Endothelial cell (in vitro differentiated cells): Measurements from ENCODE around the gene ARHGEF17. TPM values are rescaled to one million over a fixed set of nuclear protein-coding genes. Genes with fewer than 3 reads are reported as not detected.
A peak's percentile ranks its signal among the peaks of the same experiment; 100 is the strongest.

Experiments used
- DNase-seq: peaks from one replicate; pipeline ENCODE4 v3.0.0; 2021; ENCODE audit warnings: low spot score
- H3K27ac Mint-ChIP-seq: one replicate; pipeline ENCODE4 v1.8.0; 2021; ENCODE audit warnings: mixed read lengths, inconsistent platforms; ENCODE audit not compliant: unreplicated experiment
- H3K27me3 Mint-ChIP-seq: one replicate; pipeline ENCODE4 v1.8.0; 2021; ENCODE audit warnings: mild to moderate bottlenecking, moderate library complexity, mixed read lengths, inconsistent platforms; ENCODE audit not compliant: unreplicated experiment
- H3K36me3 Mint-ChIP-seq: one replicate; pipeline ENCODE4 v1.8.0; 2021; ENCODE audit warnings: mild to moderate bottlenecking, low read depth, mixed read lengths, inconsistent platforms; ENCODE audit not compliant: unreplicated experiment
- H3K4me1 Mint-ChIP-seq: one replicate; pipeline ENCODE4 v1.8.0; 2021; ENCODE audit warnings: mild to moderate bottlenecking, mixed read lengths, inconsistent platforms; ENCODE audit not compliant: unreplicated experiment
- H3K4me3 Mint-ChIP-seq: one replicate; pipeline ENCODE4 v1.8.0; 2021; ENCODE audit warnings: mild to moderate bottlenecking, mixed read lengths, inconsistent platforms; ENCODE audit not compliant: unreplicated experiment
- H3K9me3 Mint-ChIP-seq: one replicate; pipeline ENCODE4 v1.8.0; 2021; ENCODE audit warnings: mixed read lengths, inconsistent platforms; ENCODE audit not compliant: unreplicated experiment
- CTCF ChIP-seq: fragments of 200-600 bp; sonication (generic); IDR thresholded peaks from one replicate; pipeline ENCODE4 v1.5.0; 2021; ENCODE audit warnings: antibody characterized with exemption; ENCODE audit not compliant: unreplicated experiment
- total RNA-seq: library from RNA; stranded (reverse); fragmentation: NEBNext Ultra II Directional; extraction: Animal tissue kit (Norgen Biotek cat#: 25700); gene quantifications from one replicate; pipeline ENCODE4 v1.2.1, GENCODE V29; 2021; ENCODE audit not compliant: unreplicated experiment

Gene ARHGEF17
- total RNA-seq, 1 donor from 2014 or later = 93.3 TPM

DNA sequence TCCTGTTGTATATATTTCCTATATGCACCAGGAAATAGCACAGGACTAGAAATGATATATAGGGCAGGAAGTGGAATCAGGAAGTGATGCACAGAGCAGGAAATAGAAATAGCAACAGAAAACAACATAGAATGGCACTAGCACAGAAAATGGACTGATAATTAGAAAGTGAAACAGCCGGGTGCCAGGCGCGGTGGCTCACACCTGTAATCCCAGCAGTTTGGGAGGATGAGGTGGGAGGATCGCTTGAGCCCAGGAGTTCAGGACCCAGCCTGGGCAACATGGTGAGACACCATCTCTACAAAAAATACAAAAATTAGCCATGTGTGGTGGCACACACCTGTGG is 58.2 kb downstream of the ARHGEF17 start:
- peak overlapping the region; percentile 16 for H3K4me3 Mint-ChIP-seq
- peaks cover 30% of the 10 kb centered on the region for H3K36me3 Mint-ChIP-seq
- no peak for DNase-seq
- H3K4me1 Mint-ChIP-seq = peaks cover 20% of the 10 kb centered on the region
- TF ChIP-seq CTCF = no peak
- peaks cover 11% of the 10 kb centered on the region for H3K27me3 Mint-ChIP-seq
- H3K9me3 Mint-ChIP-seq = no peaks in the 10 kb centered on the region
- peak overlapping the region; percentile 82 for H3K27ac Mint-ChIP-seq

DNA sequence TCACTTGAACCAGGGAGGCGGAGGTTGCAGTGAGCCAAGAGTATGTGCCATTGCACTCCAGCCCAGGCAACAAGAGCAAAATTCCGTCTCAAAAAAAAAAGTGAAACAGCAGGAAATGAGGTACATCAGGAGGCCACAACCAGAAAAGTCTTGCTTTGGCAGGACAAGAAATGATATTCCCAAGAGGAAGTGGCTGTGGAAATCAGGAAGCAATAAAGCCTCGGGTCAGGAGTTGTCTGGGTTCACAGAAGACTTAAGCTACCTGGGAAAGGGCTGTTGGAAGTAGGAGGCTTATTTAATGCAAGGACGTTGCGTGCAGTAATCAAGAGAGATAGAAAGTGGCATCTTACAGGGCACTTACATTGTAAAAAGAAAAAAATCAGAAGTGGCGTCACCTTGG is 58.9 kb downstream of the ARHGEF17 start:
- peaks cover 23% of the 10 kb centered on the region for H3K4me1 Mint-ChIP-seq
- H3K4me3 Mint-ChIP-seq = peak overlapping the region; percentile 63
- H3K9me3 Mint-ChIP-seq = no peaks in the 10 kb centered on the region
- no peak for TF ChIP-seq CTCF
- DNase-seq = no peak
- peaks cover 25% of the 10 kb centered on the region for H3K36me3 Mint-ChIP-seq
- peaks cover 9% of the 10 kb centered on the region for H3K27me3 Mint-ChIP-seq
- H3K27ac Mint-ChIP-seq = peak overlapping the region; percentile 90

- Mint-ChIP-seq H3K4me1 (peaks cover 26% of the 10 kb centered on the region), H3K27ac (peak overlapping the region; percentile 90), H3K36me3 (peaks cover 24% of the 10 kb centered on the region), H3K4me3 (peak overlapping the region; percentile 63), H3K27me3 (peaks cover 9% of the 10 kb centered on the region), H3K9me3 (no peaks in the 10 kb centered on the region)
- no peak for DNase-seq
- TF ChIP-seq CTCF = no peak
These were observed 59.5 kb downstream of the ARHGEF17 start for GRCh38 chr11:73367482-73368024.

GRCh38 chr11:73372375-73372993 is 64.4 kb downstream of the ARHGEF17 start:
- H3K4me1 Mint-ChIP-seq = peaks cover 20% of the 10 kb centered on the region
- TF ChIP-seq CTCF = no peak
- no peak overlapping the region for H3K27ac Mint-ChIP-seq
- DNase-seq = peak; percentile 38
- peaks cover 20% of the 10 kb centered on the region for H3K27me3 Mint-ChIP-seq
- no peaks in the 10 kb centered on the region for H3K9me3 Mint-ChIP-seq
- peaks cover 11% of the 10 kb centered on the region for H3K36me3 Mint-ChIP-seq
- no peak overlapping the region for H3K4me3 Mint-ChIP-seq

DNA sequence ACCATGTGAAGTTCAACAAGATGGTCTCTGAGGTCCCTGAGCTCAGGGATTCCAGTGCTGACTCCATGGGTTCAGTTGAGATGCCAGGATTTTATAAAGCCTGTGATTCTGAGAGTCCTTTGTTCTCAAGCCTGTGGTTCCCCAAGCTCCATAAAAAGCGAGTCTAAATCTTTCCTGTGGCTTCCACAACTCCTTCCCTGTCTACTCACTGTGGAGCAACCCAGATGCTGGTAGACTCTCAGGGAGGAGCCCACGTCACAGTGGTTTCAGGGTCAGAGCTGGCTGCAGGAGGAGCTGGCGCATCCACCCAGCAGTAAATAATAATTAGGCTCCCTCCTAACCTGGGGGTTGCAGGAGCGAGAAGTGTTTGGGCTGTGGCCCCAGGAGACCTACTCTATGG is 66.1 kb downstream of the ARHGEF17 start:
- peaks cover 25% of the 10 kb centered on the region for H3K4me1 Mint-ChIP-seq
- no peak overlapping the region for H3K27ac Mint-ChIP-seq
- DNase-seq = no peak
- no peak overlapping the region for H3K4me3 Mint-ChIP-seq
- peaks cover 19% of the 10 kb centered on the region for H3K27me3 Mint-ChIP-seq
- H3K9me3 Mint-ChIP-seq = no peaks in the 10 kb centered on the region
- no peak for TF ChIP-seq CTCF
- peaks cover 11% of the 10 kb centered on the region for H3K36me3 Mint-ChIP-seq
